Measurements from ENCODE around the gene SLC16A4. TPM values are rescaled to one million over a fixed set of nuclear protein-coding genes. Genes with fewer than 3 reads are reported as not detected.

The SLC16A4 gene
- total and polyA plus RNA-seq, 12 donors = 1.1 to 15.7 (median 4.8) TPM

- no peak for TF ChIP-seq POLR2A (IDR thresholded peaks at IDR 0.05)
- TF ChIP-seq, protein P1, sequence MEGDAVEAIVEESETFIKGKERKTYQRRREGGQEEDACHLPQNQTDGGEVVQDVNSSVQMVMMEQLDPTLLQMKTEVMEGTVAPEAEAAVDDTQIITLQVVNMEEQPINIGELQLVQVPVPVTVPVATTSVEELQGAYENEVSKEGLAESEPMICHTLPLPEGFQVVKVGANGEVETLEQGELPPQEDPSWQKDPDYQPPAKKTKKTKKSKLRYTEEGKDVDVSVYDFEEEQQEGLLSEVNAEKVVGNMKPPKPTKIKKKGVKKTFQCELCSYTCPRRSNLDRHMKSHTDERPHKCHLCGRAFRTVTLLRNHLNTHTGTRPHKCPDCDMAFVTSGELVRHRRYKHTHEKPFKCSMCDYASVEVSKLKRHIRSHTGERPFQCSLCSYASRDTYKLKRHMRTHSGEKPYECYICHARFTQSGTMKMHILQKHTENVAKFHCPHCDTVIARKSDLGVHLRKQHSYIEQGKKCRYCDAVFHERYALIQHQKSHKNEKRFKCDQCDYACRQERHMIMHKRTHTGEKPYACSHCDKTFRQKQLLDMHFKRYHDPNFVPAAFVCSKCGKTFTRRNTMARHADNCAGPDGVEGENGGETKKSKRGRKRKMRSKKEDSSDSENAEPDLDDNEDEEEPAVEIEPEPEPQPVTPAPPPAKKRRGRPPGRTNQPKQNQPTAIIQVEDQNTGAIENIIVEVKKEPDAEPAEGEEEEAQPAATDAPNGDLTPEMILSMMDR (IDR thresholded peaks at IDR 0.05) = no peak
- no peak for DNase-seq
- no peak overlapping the region for H3K27ac ChIP-seq
These were observed 6.1 kb downstream of the SLC16A4 start for GRCh38 chr1:110384581-110385321.

DNA sequence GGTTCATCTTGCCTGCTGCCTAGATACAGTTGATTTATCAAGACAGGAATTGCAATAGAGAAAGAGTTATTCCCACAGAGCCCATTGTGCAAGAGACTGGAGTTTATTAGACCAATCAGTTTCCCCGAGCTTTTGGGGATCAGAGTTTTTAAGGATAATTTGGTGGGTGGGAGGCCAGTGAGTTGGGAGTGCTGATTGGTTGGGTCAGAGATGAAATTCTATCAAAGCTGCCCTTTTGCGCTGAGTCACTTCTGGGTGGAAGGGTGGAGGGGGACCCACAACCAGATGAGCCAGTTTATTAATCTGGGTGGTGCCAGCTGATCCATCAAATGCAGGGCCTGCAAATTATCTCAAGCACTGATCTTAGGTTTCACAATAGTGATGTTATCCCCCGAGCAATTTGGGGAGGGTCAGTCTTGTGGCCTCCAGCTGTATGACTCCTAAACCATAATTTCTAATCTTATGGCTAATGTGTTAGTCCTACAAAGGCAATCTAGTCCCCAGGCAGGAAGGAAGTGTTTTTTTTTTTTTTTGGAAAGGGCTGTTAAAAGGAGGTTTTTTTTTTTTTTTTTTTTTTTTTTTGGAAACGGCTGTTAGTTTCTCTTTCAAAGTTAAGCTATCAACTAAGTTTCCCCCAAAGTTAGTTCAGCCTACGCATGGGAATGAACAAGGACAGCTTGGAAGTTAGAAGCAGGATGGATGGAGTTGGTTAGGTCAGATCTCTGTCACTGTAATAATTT is 7.4 kb downstream of the SLC16A4 start:
- H3K27me3 ChIP-seq = no peaks in the 10 kb centered on the region
- H3K27ac ChIP-seq = peak overlapping the region in 1 of 5 donors; percentile 57
- no peak overlapping the region for H3K4me3 ChIP-seq
- no peak for DNase-seq
- 69 to 75% (median 70%) methylated on average over 5 of the region's 5 CpGs for WGBS, 4 donors
- no peaks in the 10 kb centered on the region for H3K4me1 ChIP-seq (replicated peaks in 1 of 2)
- intact Hi-C loops (cut with DNase I) = no loop called here
- no peak for TF ChIP-seq POLR2A (IDR thresholded peaks at IDR 0.05)
- TF ChIP-seq, protein P1 (IDR thresholded peaks at IDR 0.05) = no peak
- H3K36me3 ChIP-seq (replicated peaks in 1 of 2) = peaks cover 0 to 8% of the 10 kb centered on the region in 2 donors
- no peaks in the 10 kb centered on the region for H3K9me3 ChIP-seq (replicated peaks in 1 of 3)

More at GRCh38 chr1:110384581-110385321, 6.1 kb downstream of the SLC16A4 start:
- Histone ChIP-seq H3K9me3 (replicated peaks in 1 of 3) (no peaks in the 10 kb centered on the region), H3K27me3 (no peaks in the 10 kb centered on the region), H3K4me3 (no peak overlapping the region), H3K36me3 (replicated peaks in 1 of 2) (no peaks in the 10 kb centered on the region), H3K4me1 (replicated peaks in 1 of 2) (no peaks in the 10 kb centered on the region)
- intact Hi-C loops (cut with DNase I) = no loop called here
- 94 to 97% (median 95%) methylated on average over 19 of the region's 19 CpGs for WGBS, 4 donors

- TF ChIP-seq, protein P1 (IDR thresholded peaks at IDR 0.05) = no peak
- TF ChIP-seq POLR2A (IDR thresholded peaks at IDR 0.05) = no peak
- 78 to 87% (median 85%) methylated on average over 10 of the region's 10 CpGs for WGBS, 4 donors
- intact Hi-C loops (cut with DNase I) = no loop called here
These were observed 10.0 kb downstream of the SLC16A4 start for GRCh38 chr1:110380672-110381283.

GRCh38 chr1:110375490-110375889 is 15.3 kb downstream of the SLC16A4 start:
- peaks cover 0 to 9% of the 10 kb centered on the region in 2 donors for H3K4me1 ChIP-seq (replicated peaks in 1 of 2)
- H3K9me3 ChIP-seq (replicated peaks in 1 of 3) = no peaks in the 10 kb centered on the region
- peaks cover 0 to 50% of the 10 kb centered on the region in 2 donors for H3K36me3 ChIP-seq (replicated peaks in 1 of 2)
- DNase-seq = no peak
- no peak overlapping the region for H3K4me3 ChIP-seq
- TF ChIP-seq POLR2A (IDR thresholded peaks at IDR 0.05) = no peak
- H3K27ac ChIP-seq = no peak overlapping the region
- intact Hi-C loops (cut with DNase I) = no loop called here
- WGBS, 4 donors = 85 to 97% (median 87%) methylated on average over 1 of the region's 1 CpG
- H3K27me3 ChIP-seq = no peaks in the 10 kb centered on the region

More at GRCh38 chr1:110380672-110381283, 10.0 kb downstream of the SLC16A4 start:
- Histone ChIP-seq H3K36me3 (replicated peaks in 1 of 2) (peaks cover 0 to 31% of the 10 kb centered on the region in 2 donors), H3K4me1 (replicated peaks in 1 of 2) (no peaks in the 10 kb centered on the region), H3K4me3 (no peak overlapping the region), H3K27me3 (no peaks in the 10 kb centered on the region), H3K9me3 (replicated peaks in 1 of 3) (no peaks in the 10 kb centered on the region), H3K27ac (peak overlapping the region in 1 of 5 donors; percentile 68)
- DNase-seq = no peak
